Ovary (tissue), 9 donors: ENCODE results near the gene KYAT1. TPM values are rescaled to one million over a fixed set of nuclear protein-coding genes. Genes with fewer than 3 reads are reported as not detected.
A peak's percentile ranks its signal among the peaks of the same experiment; 100 is the strongest.

Experiments used
- DNase-seq, 5 donors: peaks; one replicate each; pipeline ENCODE4 v3.0.0-alpha.2; 2019 to 2020
- H3K27ac ChIP-seq, 2 donors: fragments of 200-600 bp; one replicate each; pipeline versions ENCODE4 v1.5.1 to v1.8.0; 2019 to 2022
- H3K27me3 ChIP-seq: fragments of 200-600 bp; one replicate; pipeline ENCODE4 v1.8.0; 2022
- H3K36me3 ChIP-seq: fragments of 200-600 bp; sonication (generic); one replicate; pipeline ENCODE4 v1.5.1; 2019
- H3K4me1 ChIP-seq: one replicate; pipeline ENCODE4 v1.8.1; 2013; ENCODE audit warnings: mild to moderate bottlenecking, moderate library complexity; ENCODE audit not compliant: insufficient read depth
- H3K4me3 ChIP-seq: fragments of 200-600 bp; sonication (generic); one replicate; pipeline ENCODE4 v1.5.1; 2017
- H3K9me3 ChIP-seq, 2 donors: fragments of 200-600 bp in 1 of 2; sonication (generic) in 1 of 2; one replicate each; pipeline versions ENCODE4 v1.5.1 to v1.8.1; 2013 to 2019; ENCODE audit warnings: mild to moderate bottlenecking in 1 of 2, moderate library complexity in 1 of 2
- CTCF ChIP-seq, 3 donors: fragments of 450-650 bp in 2 of 3; fragments of 200-600 bp in 1 of 3; IDR thresholded peaks; one replicate each; pipeline versions ENCODE4 v1.5.1 to v1.8.0; 2016 to 2022; ENCODE audit warnings: antibody characterized with exemption in 3 of 3, mild to moderate bottlenecking in 1 of 3
- EP300 ChIP-seq: sonication (generic); formaldehyde crosslinking; IDR thresholded peaks from one replicate; pipeline ENCODE4 v1.6.1; 2017; ENCODE audit warnings: antibody characterized with exemption
- POLR2A ChIP-seq: fragments of 450-650 bp; IDR thresholded peaks from one replicate; pipeline ENCODE4 v1.6.1; 2017; ENCODE audit warnings: antibody characterized with exemption, mild to moderate bottlenecking, moderate library complexity
- WGBS, 3 donors: extraction: QIAGEN DNeasy Blood & Tissue Kit in 1 of 3; methylation state at CpG; one replicate each; pipeline versions ENCODE4 v1.1.5 to v1.1.7; 2013 to 2017; 5-methylcytosine and 5-hydroxymethylcytosine counted together
- intact Hi-C, 4 donors: fragments of 100-400 bp; cut with DNase I; formaldehyde crosslinking; loops; one replicate each; pipeline versions ENCODE4 v1.11.0 to v1.15.1; 2022 to 2023
- polyA plus RNA-seq, 2 donors: library from polyadenylated mRNA; stranded (reverse); fragments of 200-250 nt in 1 of 2; fragments of 350-450 nt in 1 of 2; fragmentation: Illumina TruSeq in 1 of 2; extraction: RNeasy Lipid Tissue Mini Kit (QIAGEN cat#74804) in 1 of 2; gene quantifications; one replicate each; pipeline ENCODE4 v1.2.3, GENCODE V29; 2013 to 2014
- total RNA-seq, 7 donors: library from RNA; depleted of rRNA in 2 of 7; stranded (reverse); fragments of >200 nt in 2 of 7; fragmentation: NEBNext Ultra II Directional in 3 of 7; extraction: Animal tissue kit (Norgen Biotek cat#: 25700) in 3 of 7; gene quantifications; one replicate each; pipeline versions ENCODE4 v1.1.0 to v1.2.4, GENCODE V29; 2016 to 2023
- donor health status: DM: no; HTN: no; CAD: no; lungs with moderate emphysema.
- donor health status: DM: no; HTN: no; CAD: no.
- donor health status: Bipolar disorder and iron deficiency.
- donor health status: DM: yes; HTN: yes; CAD: no.
- donor health status: DM: no; HTN: no; CAD: no.
- donor health status: DM: yes; HTN: yes; CAD: no.

The KYAT1 gene
- total and polyA plus RNA-seq, 9 donors: 4.2 to 10.2 (median 5.8) TPM

DNA sequence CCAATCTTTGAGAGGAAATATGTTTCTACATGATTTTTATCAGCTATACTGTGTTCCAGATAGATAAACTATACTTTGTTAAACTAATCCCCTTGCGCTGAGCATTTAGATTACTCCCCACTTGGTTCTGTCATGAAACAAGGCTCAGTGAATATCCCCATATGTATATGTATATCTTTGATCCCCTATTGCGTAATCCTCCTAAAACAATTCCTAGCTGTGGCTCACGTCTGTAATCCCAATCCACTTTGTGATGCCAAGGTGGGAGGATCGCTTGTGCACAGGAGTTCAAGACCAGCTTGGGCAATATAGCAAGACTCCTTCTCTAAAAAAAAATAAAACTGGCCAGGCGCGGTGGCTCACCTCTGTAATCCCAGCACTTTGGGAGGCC is 41.7 kb upstream of the KYAT1 start:
- Histone ChIP-seq H3K4me1 (peaks cover 18% of the 10 kb centered on the region), H3K9me3 (no peaks in the 10 kb centered on the region), H3K27ac (no peak overlapping the region), H3K36me3 (no peaks in the 10 kb centered on the region), H3K4me3 (no peak overlapping the region), H3K27me3 (no peaks in the 10 kb centered on the region)
- no peak for DNase-seq
- TF ChIP-seq CTCF (IDR thresholded peaks at IDR 0.05) (no peak), EP300 (no peak), POLR2A (no peak)
- intact Hi-C loops: loop anchor here in 1 of 4 donors (10.0 kb wide), 1 partner anchor 189 kb away; no protein-coding TSS in a partner anchor
- WGBS, 3 donors: 88 to 92% (median 90%) methylated on average over 6 of the region's 6 CpGs

DNA sequence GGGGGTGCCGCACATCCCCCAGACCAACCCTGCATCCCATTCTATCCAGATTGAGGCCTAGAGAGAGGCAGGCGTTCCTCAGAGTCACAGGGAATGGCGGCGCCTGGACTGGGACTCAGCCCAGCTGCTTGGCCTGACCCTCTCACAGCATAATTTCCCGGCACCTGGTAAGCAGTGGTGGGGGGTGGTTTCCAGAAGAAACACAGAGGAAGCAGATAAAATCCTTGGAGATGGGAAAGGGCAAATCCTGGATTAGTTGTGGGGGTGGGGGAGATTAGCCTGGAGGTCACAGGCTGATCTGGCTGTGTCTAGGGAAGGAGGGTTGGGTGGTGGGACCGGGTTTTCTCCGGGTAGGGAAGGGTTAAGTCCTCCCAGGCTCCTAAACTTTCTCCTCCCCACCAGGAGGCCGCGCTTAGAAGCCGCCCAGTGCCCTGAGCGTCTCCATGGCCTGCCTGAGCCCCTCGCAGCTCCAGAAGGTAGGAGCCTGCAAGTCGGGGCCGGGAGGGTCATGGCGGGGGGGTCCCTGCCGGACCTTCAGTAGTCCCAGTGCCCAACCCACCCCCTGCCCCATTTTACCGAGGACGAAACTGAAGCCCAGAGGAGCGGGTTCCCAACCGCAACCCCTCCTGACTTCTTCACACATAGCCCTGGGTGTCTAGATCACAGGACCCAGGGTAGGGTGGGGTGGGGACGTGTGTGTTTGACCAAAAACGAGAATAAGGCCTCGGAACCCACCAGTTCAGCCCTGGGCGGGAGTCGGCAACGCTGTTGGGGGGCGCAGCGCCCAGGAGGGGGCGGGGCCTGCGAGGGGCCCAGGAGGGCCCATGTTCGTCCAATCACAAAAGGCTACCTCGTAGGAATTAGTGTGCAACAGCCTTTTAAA is 40.4 kb upstream of the KYAT1 start:
- H3K4me1 ChIP-seq: peaks cover 22% of the 10 kb centered on the region

GRCh38 chr9:128920381-128921058 is 38.8 kb upstream of the KYAT1 start, which contains the start of gene PHYHD1:
TSS of gene PHYHD1 (plus strand) at chr9:128920982. CDS start at chr9:128922324, 1,342 bp downstream.
- TF ChIP-seq EP300 (peak; percentile 67), POLR2A (no peak)
- 28 to 29% (median 28%) methylated on average over 9 to 13 of the region's 13 CpGs for WGBS, 3 donors
- H3K36me3 ChIP-seq: no peaks in the 10 kb centered on the region
- H3K9me3 ChIP-seq: no peaks in the 10 kb centered on the region
- H3K4me1 ChIP-seq: peaks cover 34% of the 10 kb centered on the region
- peak within 1 kb of the TSS; percentile 71 for H3K4me3 ChIP-seq
- intact Hi-C loops: loop anchor here in 1 of 4 donors (10.0 kb wide), 1 partner anchor 186 kb away; no protein-coding TSS in a partner anchor
- H3K27me3 ChIP-seq: no peaks in the 10 kb centered on the region
- peak; percentile 59 to 76 (median 64) for DNase-seq
- peak within 1 kb of the TSS; percentile 82 to 97 for H3K27ac ChIP-seq

More for the DNA sequence above, 40.4 kb upstream of the KYAT1 start:
- WGBS, 3 donors: 2 to 6% (median 3%) methylated on average over 32 of the region's 32 CpGs
- H3K4me3 ChIP-seq: peak overlapping the region; percentile 71
- H3K9me3 ChIP-seq: no peaks in the 10 kb centered on the region
- peak overlapping the region; percentile 82 to 97 for H3K27ac ChIP-seq
- DNase-seq: peak; percentile 77 to 86 (median 83)
- TF ChIP-seq CTCF (IDR thresholded peaks at IDR 0.05): peak; percentile 12 to 20 (median 20)
- no peak for TF ChIP-seq EP300
- TF ChIP-seq POLR2A: no peak
- intact Hi-C loops: loop anchor here in 1 of 4 donors (10.0 kb wide), 1 partner anchor 187 kb away; no protein-coding TSS in a partner anchor
- no peaks in the 10 kb centered on the region for H3K36me3 ChIP-seq
- no peaks in the 10 kb centered on the region for H3K27me3 ChIP-seq

GRCh38 chr9:128919402-128920089 is 37.8 kb upstream of the KYAT1 start:
- Histone ChIP-seq H3K27ac (peak overlapping the region; percentile 1 to 97), H3K36me3 (no peaks in the 10 kb centered on the region), H3K4me1 (peaks cover 36% of the 10 kb centered on the region), H3K27me3 (no peaks in the 10 kb centered on the region), H3K4me3 (no peak overlapping the region), H3K9me3 (no peaks in the 10 kb centered on the region)
- intact Hi-C loops: loop anchor here in 3 of 4 donors (5.0 to 10.0 kb wide), 2 partner anchors 37 to 185 kb away; partner anchors contain the start of genes KYAT1 (in 3 of the 3) and LRRC8A (in 3 of the 3)
- DNase-seq: peak in 2 of 5 donors; percentile 47 to 65
- 22 to 45% (median 39%) methylated on average over 14 of the region's 14 CpGs for WGBS, 3 donors
- TF ChIP-seq EP300: no peak
- no peak for TF ChIP-seq CTCF (IDR thresholded peaks at IDR 0.05)
- no peak for TF ChIP-seq POLR2A
